Type B pancreatic cell (in vitro differentiated cells): ENCODE results near the gene TIMELESS. TPM values are rescaled to one million over a fixed set of nuclear protein-coding genes. Genes with fewer than 3 reads are reported as not detected.

Source experiments
- DNase-seq: peaks from one replicate; pipeline ENCODE4 v3.0.0; 2021; ENCODE audit warnings: mixed read lengths; ENCODE audit not compliant: unreplicated experiment; ENCODE audit errors: extremely low spot score
- H3K27ac Mint-ChIP-seq: 2 replicates; pipeline ENCODE4 v1.8.0; 2021; ENCODE audit warnings: mild to moderate bottlenecking, mixed read lengths
- H3K27me3 Mint-ChIP-seq: 2 replicates; pipeline ENCODE4 v1.8.0; 2021; ENCODE audit warnings: mixed read lengths
- H3K36me3 Mint-ChIP-seq: 2 replicates; pipeline ENCODE4 v1.8.0; 2021; ENCODE audit warnings: mixed read lengths
- H3K4me1 Mint-ChIP-seq: one replicate; pipeline ENCODE4 v1.8.0; 2021; ENCODE audit warnings: mixed read lengths; ENCODE audit not compliant: unreplicated experiment
- H3K4me3 Mint-ChIP-seq: 2 replicates; pipeline ENCODE4 v1.8.0; 2021; ENCODE audit warnings: mild to moderate bottlenecking, mixed read lengths
- H3K9me3 Mint-ChIP-seq: 2 replicates; pipeline ENCODE4 v1.8.0; 2021; ENCODE audit warnings: mixed read lengths
- CTCF ChIP-seq: fragments of 200-600 bp; sonication (generic); conservative IDR thresholded peaks from 2 replicates; pipeline ENCODE4 v1.5.0; 2021; ENCODE audit warnings: antibody characterized with exemption, mild to moderate bottlenecking
- total RNA-seq: library from RNA; stranded (reverse); gene quantifications from 2 replicates; pipeline ENCODE4 v1.2.1, GENCODE V29; 2021; ENCODE audit warnings: low replicate concordance

TIMELESS gene
- total RNA-seq, 1 donor from 2014 or later = 57.4 TPM

GRCh38 chr12:56389412-56389811, 59.8 kb downstream of the TIMELESS start:
- no peaks in the 10 kb centered on the region for H3K36me3 Mint-ChIP-seq
- no peak for TF ChIP-seq CTCF
- no peaks in the 10 kb centered on the region for H3K9me3 Mint-ChIP-seq
- no peak overlapping the region for H3K4me3 Mint-ChIP-seq
- H3K27me3 Mint-ChIP-seq = no peaks in the 10 kb centered on the region
- no peak overlapping the region for H3K27ac Mint-ChIP-seq
- H3K4me1 Mint-ChIP-seq = peaks cover 21% of the 10 kb centered on the region
- no peak for DNase-seq

GRCh38 chr12:56387152-56387736, 62.0 kb downstream of the TIMELESS start:
- no peak for DNase-seq
- H3K4me3 Mint-ChIP-seq = no peak overlapping the region

GRCh38 chr12:56385873-56386272, 63.4 kb downstream of the TIMELESS start:
- no peak for TF ChIP-seq CTCF
- no peaks in the 10 kb centered on the region for H3K36me3 Mint-ChIP-seq
- DNase-seq = no peak
- no peak overlapping the region for H3K27ac Mint-ChIP-seq
- peaks cover 21% of the 10 kb centered on the region for H3K4me1 Mint-ChIP-seq
- no peaks in the 10 kb centered on the region for H3K27me3 Mint-ChIP-seq
- H3K9me3 Mint-ChIP-seq = no peaks in the 10 kb centered on the region
- H3K4me3 Mint-ChIP-seq = no peak overlapping the region

More at GRCh38 chr12:56387152-56387736, 62.0 kb downstream of the TIMELESS start:
- H3K9me3 Mint-ChIP-seq = no peaks in the 10 kb centered on the region
- H3K36me3 Mint-ChIP-seq = no peaks in the 10 kb centered on the region
- H3K27ac Mint-ChIP-seq = peak overlapping the region; percentile 48
- no peaks in the 10 kb centered on the region for H3K27me3 Mint-ChIP-seq
- H3K4me1 Mint-ChIP-seq = peaks cover 21% of the 10 kb centered on the region
- TF ChIP-seq CTCF = no peak

GRCh38 chr12:56382611-56383010, 66.6 kb downstream of the TIMELESS start:
- Mint-ChIP-seq H3K36me3 (no peaks in the 10 kb centered on the region), H3K4me3 (no peak overlapping the region), H3K27ac (no peak overlapping the region), H3K4me1 (peaks cover 16% of the 10 kb centered on the region), H3K9me3 (no peaks in the 10 kb centered on the region), H3K27me3 (no peaks in the 10 kb centered on the region)
- DNase-seq = no peak
- no peak for TF ChIP-seq CTCF

GRCh38 chr12:56377989-56378316, 71.3 kb downstream of the TIMELESS start:
- H3K36me3 Mint-ChIP-seq = no peaks in the 10 kb centered on the region
- TF ChIP-seq CTCF = no peak
- H3K27ac Mint-ChIP-seq = no peak overlapping the region
- no peak for DNase-seq
- H3K4me1 Mint-ChIP-seq = peaks cover 5% of the 10 kb centered on the region
- H3K4me3 Mint-ChIP-seq = no peak overlapping the region
- peaks cover 4% of the 10 kb centered on the region for H3K9me3 Mint-ChIP-seq
- H3K27me3 Mint-ChIP-seq = no peaks in the 10 kb centered on the region
